Thymus (tissue), 11 donors: Measurements from ENCODE around the gene CELA2A. TPM values are rescaled to one million over a fixed set of nuclear protein-coding genes. Genes with fewer than 3 reads are reported as not detected.
"Not testable (repeated sequence)": the region's sequence is repeated elsewhere in the genome, so short reads cannot be mapped to it uniquely, and the experiment has no call there.

Experiments
- DNase-seq, 9 donors: peaks; one replicate each; pipeline ENCODE4 v3.0.0-alpha.2; 2013; ENCODE audit warnings: low spot score in 9 of 9, low read depth in 6 of 9, missing footprints in 1 of 9
- H3K27ac ChIP-seq, 2 donors: one replicate each; pipeline ENCODE4 v1.5.1; 2013; ENCODE audit warnings: control low read depth in 1 of 2, low read depth in 1 of 2, low read length in 1 of 2, mild to moderate bottlenecking in 1 of 2, moderate library complexity in 1 of 2
- H3K27me3 ChIP-seq, 2 donors: one replicate each; pipeline ENCODE4 v1.5.1; 2013; ENCODE audit warnings: low read length in 1 of 2; ENCODE audit not compliant: control insufficient read depth in 2 of 2, insufficient read depth in 1 of 2
- H3K36me3 ChIP-seq, 2 donors: one replicate each; pipeline ENCODE4 v1.5.1; 2013; ENCODE audit warnings: low read length in 1 of 2, mild to moderate bottlenecking in 1 of 2, moderate library complexity in 1 of 2; ENCODE audit not compliant: control insufficient read depth in 2 of 2, insufficient read depth in 2 of 2
- H3K4me1 ChIP-seq, 2 donors: one replicate each; pipeline ENCODE4 v1.5.1; 2013; ENCODE audit warnings: low read length in 2 of 2; ENCODE audit not compliant: control insufficient read depth in 2 of 2, insufficient read depth in 2 of 2
- H3K4me3 ChIP-seq, 2 donors: one replicate each; pipeline ENCODE4 v1.5.1; 2013; ENCODE audit warnings: low read length in 2 of 2, control low read depth in 1 of 2, mild to moderate bottlenecking in 1 of 2
- H3K9me3 ChIP-seq, 2 donors: one replicate each; pipeline ENCODE4 v1.5.1; 2013; ENCODE audit warnings: low read length in 1 of 2, mild to moderate bottlenecking in 1 of 2; ENCODE audit not compliant: control insufficient read depth in 2 of 2, insufficient read depth in 1 of 2
- WGBS: extraction: QIAGEN DNeasy Blood & Tissue Kit; methylation state at CpG from one replicate; pipeline ENCODE4 v1.1.7; 2013; 5-methylcytosine and 5-hydroxymethylcytosine counted together
- polyA plus RNA-seq: library from polyadenylated mRNA; stranded (reverse); fragments of 200-250 nt; gene quantifications from one replicate; pipeline ENCODE4 v1.2.3, GENCODE V29; 2013
- total RNA-seq: library from RNA; stranded (reverse); fragments of 120-200 nt; gene quantifications from one replicate; pipeline ENCODE4 v1.2.4, GENCODE V29; 2013
- donor health status: healthy.

Gene CELA2A
- total and polyA plus RNA-seq, 2 donors, result 0.14 to 0.41 TPM

DNA sequence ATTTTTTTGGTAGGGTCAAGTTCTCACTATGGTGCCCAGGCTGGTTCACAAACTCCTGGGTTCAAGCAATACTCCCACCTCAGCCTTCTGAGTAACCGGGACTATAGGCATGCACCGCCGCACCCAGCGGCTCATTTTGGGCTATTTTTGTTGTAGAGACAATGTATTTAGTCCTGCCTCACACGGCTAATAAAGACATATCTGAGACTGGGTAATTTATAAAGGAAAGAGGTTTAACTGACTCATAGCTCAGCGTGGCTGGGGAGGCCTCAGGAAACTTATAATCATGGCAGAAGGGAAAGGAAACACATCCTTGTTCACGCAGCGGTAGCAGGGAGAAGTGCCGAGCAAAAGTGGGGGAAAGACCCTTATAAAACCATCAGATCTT lies 4.2 kb downstream of the CELA2A start:
- Histone ChIP-seq H3K9me3 (no peaks in the 10 kb centered on the region), H3K4me1 (no peaks in the 10 kb centered on the region), H3K36me3 (no peaks in the 10 kb centered on the region), H3K27me3 (no peaks in the 10 kb centered on the region), H3K4me3 (no peak overlapping the region), H3K27ac (no peak overlapping the region)
- DNase-seq, result no peak
- 83% methylated on average over 9 of the region's 9 CpGs for WGBS

DNA sequence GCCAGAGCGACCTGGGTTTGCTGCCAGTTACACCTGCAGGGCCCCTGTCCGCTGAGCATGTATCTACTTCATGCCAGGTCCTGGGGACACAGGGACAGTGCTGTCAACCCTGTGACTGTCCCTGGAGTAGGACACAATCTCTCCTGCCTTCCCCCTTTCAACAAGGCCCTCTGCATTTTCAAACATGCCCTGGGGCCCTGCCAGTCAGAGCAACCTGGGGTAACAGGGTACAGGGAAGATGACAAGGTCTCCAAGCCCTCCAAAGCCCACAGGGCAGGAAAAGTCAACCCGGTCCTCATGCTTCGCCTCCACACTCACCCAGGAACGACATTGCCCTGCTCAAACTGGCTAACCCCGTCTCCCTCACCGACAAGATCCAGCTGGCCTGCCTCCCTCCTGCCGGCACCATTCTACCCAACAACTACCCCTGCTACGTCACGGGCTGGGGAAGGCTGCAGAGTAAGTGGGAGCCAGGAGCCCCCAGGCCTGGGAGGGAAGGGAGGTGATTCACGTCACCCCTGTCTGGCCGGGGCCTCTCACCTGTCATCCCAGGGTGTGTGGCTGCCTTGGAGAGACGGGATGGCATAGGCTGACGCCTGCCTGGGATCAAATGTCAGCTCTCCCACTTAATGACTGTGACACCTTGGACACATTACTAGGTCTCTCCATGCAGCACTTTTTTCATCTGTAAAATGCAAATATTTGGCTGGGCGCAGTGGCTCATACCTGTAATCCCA lies 6.7 kb downstream of the CELA2A start:
- H3K36me3 ChIP-seq, H3K9me3 ChIP-seq, H3K4me1 ChIP-seq, DNase-seq, H3K27me3 ChIP-seq, H3K4me3 ChIP-seq, H3K27ac ChIP-seq: not testable (repeated sequence)
- 89% methylated on average over 14 of the region's 15 CpGs for WGBS

DNA sequence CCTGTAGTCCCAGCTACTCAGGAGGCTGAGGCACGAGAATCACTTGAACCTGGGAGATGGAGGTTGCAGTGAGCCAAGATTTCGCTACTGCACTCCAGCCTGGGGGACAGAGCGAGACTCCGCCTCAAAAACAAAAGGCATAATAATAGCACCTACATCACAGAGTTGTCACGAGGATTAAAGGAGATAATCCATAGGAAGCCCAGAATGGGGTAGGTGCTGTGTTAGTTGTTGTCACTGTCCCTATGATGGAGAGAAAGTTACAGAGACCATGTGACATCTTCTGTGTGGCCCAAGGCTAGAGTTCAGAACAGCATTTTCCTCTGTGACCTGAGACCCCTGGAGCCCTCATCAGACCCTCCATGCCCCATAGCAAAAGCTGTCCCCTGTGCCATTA lies 7.4 kb downstream of the CELA2A start:
- H3K36me3 ChIP-seq, H3K4me3 ChIP-seq, H3K4me1 ChIP-seq, H3K27me3 ChIP-seq, DNase-seq, H3K9me3 ChIP-seq, H3K27ac ChIP-seq: not testable (repeated sequence)
- WGBS, result 98% methylated on average over 5 of the region's 5 CpGs

DNA sequence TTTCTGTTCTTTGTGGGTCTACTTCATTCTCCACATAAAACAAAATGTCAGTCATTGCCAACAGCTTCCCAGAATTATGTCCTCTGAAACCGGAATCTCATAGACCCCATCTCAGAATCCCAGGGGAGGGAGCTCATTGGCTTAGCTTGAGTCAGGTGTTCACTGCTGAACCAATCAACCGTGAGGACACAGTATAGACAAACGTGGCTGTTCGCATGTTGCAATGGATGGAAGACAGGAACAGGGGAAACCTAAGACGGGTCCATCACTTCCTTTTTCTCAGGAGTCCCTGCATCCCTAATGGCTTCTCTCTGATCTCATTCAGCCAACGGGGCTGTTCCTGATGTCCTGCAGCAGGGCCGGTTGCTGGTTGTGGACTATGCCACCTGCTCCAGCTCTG lies 9.1 kb downstream of the CELA2A start:
- Histone ChIP-seq H3K27ac (no peak overlapping the region), H3K4me3 (no peak overlapping the region), H3K27me3 (no peaks in the 10 kb centered on the region), H3K36me3 (no peaks in the 10 kb centered on the region), H3K9me3 (no peaks in the 10 kb centered on the region), H3K4me1 (no peaks in the 10 kb centered on the region)
- WGBS, result 78% methylated on average over 7 of the region's 7 CpGs
- no peak for DNase-seq

DNA sequence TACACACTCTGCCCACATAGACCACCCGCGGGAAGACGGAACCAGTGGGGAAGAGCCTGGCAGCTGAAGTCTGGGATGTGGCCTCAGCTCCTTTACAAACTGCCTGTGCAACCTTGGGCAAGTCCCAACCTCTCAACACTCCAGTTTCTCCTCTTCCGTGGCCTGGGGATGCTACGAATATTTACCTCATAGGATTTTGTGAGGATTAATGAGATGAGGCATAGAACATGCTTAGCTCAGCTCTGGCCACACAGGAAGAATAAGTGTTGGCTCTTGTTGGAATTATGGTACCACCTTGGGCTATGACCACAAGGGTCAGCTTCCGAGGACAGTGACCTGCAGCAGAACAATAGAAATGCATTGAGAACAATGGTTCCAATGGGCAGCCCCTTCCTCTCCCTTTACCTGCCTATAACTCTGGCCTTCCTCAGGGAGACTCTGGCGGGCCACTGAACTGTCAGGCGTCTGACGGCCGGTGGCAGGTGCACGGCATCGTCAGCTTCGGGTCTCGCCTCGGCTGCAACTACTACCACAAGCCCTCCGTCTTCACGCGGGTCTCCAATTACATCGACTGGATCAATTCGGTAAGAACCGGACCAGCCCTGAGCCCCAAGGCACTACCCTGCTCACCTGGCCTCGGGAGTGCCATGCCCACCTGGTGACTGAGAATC lies 10.6 kb downstream of the CELA2A start:
- 92% methylated on average over 22 of the region's 22 CpGs for WGBS
- H3K36me3 ChIP-seq, H3K27ac ChIP-seq, H3K4me1 ChIP-seq, H3K27me3 ChIP-seq, H3K4me3 ChIP-seq, H3K9me3 ChIP-seq, DNase-seq: not testable (repeated sequence)

DNA sequence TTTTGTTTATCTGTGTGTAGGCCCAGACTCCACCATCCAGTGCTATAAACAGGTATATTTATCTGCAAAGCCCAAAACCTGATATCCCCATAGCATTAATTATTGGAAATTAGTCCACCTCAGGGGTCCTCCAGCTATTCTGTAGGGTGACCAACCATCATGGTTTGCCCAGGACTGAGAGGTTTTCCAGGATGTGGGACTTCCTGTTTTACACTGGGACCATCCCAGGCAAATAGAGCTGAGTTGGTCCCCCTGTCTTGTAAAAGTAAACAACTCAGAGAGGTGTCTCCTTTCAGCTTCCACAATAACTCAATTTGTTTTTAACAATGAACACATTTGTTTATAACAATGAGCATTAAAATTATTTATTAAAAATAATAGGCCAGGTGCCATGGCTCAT lies 11.6 kb downstream of the CELA2A start:
- Histone ChIP-seq H3K27me3 (no peaks in the 10 kb centered on the region), H3K27ac (no peak overlapping the region), H3K4me1 (no peaks in the 10 kb centered on the region), H3K36me3 (no peaks in the 10 kb centered on the region), H3K4me3 (no peak overlapping the region), H3K9me3 (no peaks in the 10 kb centered on the region)
- DNase-seq, result no peak

DNA sequence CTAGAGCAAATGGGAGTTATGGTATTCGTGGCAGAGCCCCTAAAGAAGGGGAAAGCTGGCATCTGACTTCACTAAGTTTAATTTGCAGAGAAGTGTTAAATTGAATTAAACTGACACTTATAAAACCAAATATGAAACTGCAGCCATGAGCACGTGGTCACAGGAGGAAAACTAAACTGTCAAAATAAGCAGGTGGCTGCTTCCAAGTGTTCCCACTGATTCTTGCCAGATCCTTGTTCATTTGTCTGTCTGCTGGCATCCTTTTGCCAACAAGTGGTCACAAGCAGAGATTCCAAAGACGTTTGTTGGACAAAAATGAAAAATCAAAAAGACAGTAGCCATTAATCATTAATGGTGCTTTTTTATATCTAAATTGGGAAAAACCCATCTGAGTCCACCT lies 12.8 kb downstream of the CELA2A start:
- Histone ChIP-seq H3K4me1 (no peaks in the 10 kb centered on the region), H3K27ac (no peak overlapping the region), H3K4me3 (no peak overlapping the region), H3K36me3 (no peaks in the 10 kb centered on the region), H3K27me3 (no peaks in the 10 kb centered on the region), H3K9me3 (no peaks in the 10 kb centered on the region)
- 76% methylated on average over 3 of the region's 3 CpGs for WGBS
- no peak for DNase-seq

DNA sequence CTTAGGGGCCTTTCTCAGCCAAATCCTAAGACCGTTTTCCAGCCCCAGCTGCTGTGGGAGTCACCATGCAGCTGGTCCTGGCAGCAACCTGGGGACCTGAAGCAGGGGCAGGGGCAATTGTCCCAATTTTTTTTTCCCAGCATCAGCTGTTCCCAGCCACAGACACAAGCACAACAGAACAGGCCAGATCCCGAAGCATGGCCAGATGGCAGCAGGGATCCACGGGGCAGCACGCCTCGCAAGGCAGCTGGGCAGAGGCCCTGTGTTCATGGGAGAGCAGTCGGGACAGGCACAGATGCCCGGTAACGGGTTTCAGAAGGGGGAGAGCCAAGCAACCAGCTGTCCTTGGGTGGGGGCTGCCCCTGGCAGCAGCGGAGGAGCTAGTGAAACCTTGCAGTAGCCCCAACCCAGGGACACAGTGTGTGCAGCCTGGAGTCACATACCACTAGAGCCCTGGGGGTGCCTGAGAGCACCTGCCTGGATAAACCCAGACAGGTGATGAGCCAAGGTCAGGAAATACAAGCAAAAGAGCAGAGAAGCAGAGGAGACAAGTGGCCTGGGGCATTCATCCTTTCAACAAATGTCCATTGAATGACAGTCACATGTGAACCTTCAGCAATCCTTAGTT lies 13.4 kb downstream of the CELA2A start:
- WGBS, result 89% methylated on average over 9 of the region's 9 CpGs
- not testable (repeated sequence) for H3K4me1 ChIP-seq, DNase-seq, H3K9me3 ChIP-seq, H3K36me3 ChIP-seq, H3K27me3 ChIP-seq, H3K4me3 ChIP-seq, H3K27ac ChIP-seq

DNA sequence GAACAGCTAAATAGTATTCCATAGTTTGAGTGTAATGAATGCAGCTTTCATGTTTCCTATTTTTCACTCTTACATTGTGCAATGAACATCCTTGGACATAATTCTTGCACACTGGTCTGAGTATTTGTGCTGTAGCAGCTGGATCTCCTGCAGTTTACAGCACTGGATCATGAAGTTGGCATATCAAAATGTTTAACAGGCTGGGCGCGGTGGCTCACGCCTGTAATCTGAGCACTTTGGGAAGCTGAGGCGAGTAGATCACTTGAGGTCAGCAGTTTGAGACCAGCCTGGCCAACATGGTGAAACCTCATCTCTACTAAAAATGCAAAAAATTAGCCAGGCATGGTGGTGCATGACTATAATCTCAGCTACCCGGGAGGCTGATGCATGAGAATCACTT lies 14.5 kb downstream of the CELA2A start:
- not testable (repeated sequence) for H3K27me3 ChIP-seq, H3K9me3 ChIP-seq, H3K4me1 ChIP-seq, H3K27ac ChIP-seq, DNase-seq, H3K36me3 ChIP-seq, H3K4me3 ChIP-seq
- 93% methylated on average over 5 of the region's 5 CpGs for WGBS
